SHP77 treated with DMSO at 0.1 percent for 48 hours (cell line): ENCODE measurements around the gene PBRM1.

Experiments
- DNase-seq: peaks from one replicate; lab custom pipeline; 2025; lab: John Stamatoyannopoulos, UW

Gene PBRM1

DNA sequence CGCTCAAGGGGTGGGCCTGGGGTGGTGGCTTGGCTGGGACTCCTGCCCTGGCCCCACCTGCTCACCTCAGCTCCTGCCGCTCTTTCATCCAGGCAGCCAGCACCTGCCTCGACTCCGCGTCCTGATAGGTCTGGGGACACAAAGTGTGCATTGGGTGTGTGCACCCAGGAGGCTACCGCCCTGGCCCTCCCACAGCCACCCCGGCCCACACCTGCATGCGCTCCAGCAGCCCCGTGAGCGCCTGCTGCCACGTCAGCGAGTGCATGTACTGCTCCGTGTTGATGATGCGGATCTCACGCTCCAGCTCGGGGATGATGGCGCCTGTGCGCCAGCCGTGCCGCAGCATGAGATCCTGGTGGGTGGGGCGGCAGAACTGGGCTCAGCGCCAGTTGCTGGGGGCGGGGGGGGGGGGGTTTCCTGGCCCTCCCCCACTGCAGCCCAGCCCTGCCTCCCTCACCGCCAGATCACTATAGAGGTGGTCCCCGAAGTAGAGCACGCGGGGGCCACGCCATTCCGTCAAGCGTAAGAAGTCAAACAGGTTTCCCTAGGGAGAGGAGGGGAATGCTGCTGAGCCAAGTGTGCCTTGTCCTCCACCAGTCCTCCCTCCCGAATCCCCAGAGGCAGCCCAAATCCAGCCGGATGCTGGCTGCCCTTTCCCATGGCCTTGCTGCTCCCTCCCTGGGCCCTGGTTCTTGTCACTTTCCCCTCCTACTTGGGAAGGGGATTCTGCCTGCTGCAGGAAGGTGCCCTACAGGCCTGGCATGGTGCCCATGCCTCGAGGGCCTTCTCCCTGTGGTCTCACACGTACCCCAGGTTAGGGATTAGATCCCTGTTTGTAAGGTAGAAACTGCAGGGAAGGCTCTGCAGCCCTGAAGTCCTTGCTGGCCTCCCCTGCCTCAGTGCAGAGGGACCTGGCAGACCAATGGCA, 160.7 kb downstream of the PBRM1 start:
- DNase-seq: no peak

GRCh38 chr3:52524258-52524751, 161.4 kb downstream of the PBRM1 start:
- DNase-seq: no peak

GRCh38 chr3:52523386-52524257, 162.1 kb downstream of the PBRM1 start:
- DNase-seq: no peak

- no peak for DNase-seq
Observed at GRCh38 chr3:52522651-52523251, 163.0 kb downstream of the PBRM1 start.

DNA sequence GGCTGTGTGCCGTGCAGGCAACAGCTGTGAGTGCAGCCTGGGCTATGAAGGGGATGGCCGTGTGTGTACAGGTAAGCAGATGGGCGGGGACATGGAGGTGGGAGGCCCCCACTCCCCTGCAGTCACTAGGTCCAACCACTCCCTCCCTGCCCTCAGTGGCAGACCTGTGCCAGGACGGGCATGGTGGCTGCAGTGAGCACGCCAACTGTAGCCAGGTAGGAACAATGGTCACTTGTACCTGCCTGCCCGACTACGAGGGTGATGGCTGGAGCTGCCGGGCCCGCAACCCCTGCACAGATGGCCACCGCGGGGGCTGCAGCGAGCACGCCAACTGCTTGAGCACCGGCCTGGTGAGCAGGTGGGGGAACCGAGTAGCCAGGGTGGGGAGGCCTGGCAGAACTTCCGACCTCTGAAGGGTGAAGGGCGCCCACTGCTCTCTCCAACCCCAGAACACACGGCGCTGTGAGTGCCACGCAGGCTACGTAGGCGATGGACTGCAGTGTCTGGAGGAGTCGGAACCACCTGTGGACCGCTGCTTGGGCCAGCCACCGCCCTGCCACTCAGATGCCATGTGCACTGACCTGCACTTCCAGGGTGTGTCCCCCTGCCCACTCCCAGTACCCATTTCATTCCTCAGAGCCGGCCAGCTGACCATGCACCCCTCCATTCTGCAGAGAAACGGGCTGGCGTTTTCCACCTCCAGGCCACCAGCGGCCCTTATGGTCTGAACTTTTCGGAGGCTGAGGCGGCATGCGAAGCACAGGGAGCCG, 163.6 kb downstream of the PBRM1 start:
- DNase-seq: no peak

DNA sequence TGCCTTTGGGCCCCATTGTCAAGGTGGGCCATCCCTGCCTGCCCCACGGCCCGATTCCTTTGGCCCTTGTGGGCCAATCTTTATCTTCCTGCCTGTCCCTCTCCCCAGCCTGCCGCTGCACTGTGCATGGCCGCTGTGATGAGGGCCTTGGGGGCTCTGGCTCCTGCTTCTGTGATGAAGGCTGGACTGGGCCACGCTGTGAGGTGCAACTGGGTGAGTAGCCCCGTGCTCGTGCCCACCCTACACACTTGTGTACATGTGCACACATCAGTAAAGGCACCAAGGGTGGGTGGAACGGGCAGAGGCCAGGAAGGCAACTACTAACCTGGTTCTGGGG, 164.3 kb downstream of the PBRM1 start:
- no peak for DNase-seq

- DNase-seq: no peak
Observed at GRCh38 chr3:52520716-52521487, 164.8 kb downstream of the PBRM1 start.

DNA sequence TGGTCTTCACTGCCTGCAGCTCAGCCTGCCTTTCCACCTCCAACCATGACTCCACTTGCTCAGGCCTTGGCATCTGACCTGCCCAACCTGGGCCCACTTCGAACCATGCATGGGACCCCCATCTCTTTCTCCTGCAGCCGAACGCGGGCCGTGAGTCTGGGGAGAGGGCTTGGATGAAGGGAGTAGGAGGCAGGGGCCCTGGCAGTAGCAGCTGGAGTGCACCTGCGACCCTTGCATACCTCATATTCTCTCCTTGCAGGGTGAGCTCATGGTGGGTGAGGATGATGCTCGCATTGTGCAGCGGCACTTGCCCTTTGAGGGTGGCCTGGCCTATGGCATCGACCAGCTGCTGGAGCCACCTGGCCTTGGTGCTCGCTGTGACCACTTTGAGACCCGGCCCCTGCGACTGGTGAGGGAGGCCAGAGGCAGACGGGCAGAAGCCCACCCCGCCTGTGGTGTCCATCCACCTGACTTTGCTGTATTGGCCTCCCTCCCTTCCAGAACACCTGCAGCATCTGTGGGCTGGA, 165.5 kb downstream of the PBRM1 start:
- DNase-seq: no peak

GRCh38 chr3:52519445-52520140, 166.1 kb downstream of the PBRM1 start:
- DNase-seq: no peak

DNA sequence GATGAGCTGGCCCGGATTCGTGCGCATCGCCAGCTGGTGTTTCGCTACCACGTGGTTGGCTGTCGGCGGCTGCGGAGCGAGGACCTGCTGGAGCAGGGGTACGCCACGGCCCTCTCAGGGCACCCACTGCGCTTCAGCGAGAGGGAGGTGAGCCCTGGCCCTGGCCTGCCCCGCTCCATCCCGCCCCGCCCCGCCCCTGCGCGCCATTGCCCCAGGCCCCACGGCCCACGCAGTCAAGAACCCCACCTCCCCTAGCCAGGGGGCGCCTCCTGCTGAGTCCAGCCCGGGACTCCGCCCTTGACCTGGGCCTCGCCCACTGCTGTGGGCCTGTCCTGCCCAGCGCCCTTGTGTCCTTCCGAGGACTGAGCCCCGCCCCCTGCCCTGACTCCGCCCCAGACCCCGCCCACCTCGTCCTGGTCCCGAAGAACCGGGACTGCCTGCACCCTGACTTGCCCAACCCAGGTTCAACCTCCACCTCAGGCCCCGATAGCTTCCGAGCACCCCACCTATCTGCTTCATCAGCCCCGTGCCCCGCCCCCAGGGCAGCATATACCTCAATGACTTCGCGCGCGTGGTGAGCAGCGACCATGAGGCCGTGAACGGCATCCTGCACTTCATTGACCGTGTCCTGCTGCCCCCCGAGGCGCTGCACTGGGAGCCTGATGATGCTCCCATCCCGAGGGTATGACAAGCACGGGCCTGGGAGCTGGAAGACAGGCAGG, 166.8 kb downstream of the PBRM1 start:
- DNase-seq: no peak

DNA sequence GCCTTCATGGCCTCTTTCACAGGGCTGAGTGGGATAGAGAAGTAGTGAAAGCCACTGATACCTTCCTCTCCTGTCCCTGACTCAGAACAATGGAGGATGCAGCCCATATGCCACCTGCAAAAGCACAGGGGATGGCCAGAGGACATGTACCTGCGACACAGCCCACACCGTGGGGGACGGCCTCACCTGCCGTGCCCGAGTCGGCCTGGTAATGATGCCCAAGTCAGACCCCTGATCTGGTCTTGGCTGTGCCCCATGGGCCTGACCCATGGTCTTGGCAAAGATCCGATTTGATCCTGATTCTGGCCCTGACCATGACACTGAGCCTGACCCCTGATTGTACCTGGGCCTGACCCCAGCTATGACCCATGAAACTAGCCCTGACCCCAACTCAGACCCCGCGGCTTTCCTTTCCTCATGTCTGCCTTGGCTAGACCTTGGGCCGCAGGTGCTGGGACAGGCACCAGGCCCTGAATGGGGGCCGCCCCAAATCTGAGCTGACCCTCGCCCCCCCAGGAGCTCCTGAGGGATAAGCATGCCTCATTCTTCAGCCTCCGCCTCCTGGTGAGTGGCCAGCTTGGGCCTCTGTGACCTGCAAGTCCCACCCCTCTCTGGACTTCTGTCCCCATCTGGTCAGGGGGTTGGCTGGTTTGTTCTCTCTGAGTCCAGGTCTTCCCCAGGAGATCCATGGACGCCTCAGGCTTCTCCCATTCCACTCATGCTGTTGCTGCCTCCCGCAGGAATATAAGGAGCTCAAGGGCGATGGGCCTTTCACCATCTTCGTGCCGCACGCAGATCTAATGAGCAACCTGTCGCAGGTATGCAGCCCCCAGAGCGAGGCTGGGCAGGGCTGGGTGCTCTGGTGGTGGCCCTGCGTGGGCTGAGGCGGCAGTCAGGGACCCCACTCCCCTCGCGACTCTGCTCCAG, 167.7 kb downstream of the PBRM1 start:
- no peak for DNase-seq

- no peak for DNase-seq
Observed at GRCh38 chr3:52516509-52517195, 169.1 kb downstream of the PBRM1 start.

DNA sequence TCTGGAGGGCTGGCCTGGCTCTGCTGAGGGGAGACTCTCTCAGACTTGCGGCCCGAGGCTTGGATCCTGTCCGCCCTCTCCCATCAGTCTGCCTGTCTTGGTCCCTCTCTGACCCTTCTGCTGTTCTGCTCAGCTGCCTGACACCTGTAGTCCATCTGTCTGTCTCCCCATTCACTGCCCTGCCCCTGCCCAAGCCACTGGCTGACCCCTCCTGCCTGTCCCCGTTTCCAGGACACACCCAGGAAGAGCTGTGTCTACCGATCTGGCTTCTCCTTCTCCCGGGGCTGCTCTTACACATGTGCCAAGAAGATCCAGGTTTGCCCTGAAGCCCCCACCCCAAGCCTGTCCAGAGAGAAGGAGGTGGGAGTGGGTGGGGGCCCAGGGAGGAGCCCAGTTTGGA, 170.5 kb downstream of the PBRM1 start:
- DNase-seq: no peak

DNA sequence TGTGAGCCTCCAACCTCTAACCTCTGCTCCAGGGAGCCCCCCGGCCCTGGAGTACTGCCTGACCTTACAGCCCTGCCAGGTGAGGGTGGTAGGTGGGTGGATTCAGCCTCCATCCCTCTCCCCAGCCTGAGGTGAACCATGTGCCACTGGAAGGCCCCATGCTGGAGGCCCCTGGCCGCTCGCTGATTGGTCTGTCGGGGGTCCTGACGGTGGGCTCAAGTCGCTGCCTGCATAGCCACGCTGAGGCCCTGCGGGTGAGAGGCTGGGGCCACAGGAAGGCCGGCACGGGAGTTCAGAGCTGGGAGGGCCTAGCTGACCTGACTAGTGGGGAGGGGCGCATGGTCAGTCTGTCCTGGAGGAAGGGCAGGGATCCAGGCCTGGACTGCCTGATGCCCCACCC, 171.1 kb downstream of the PBRM1 start:
- no peak for DNase-seq

GRCh38 chr3:52513281-52513680, 172.4 kb downstream of the PBRM1 start:
- no peak for DNase-seq

DNA sequence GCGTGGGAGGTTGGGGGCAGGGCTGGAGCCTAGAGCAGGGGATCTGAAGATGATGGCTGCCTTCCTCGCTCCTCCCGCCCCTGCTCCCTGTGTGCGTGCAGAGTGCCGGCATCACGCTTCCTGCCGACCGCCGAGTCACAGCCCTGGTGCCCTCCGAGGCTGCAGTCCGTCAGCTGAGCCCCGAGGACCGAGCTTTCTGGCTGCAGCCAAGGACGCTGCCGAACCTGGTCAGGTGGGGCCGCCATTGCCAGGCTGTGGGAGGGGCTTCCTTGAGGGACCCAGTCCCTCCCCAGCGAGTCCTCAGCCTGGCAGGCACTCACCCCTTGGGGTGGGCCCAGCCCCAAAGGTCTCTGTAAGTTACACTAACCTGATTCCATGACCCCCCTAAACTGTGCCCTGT, 173.0 kb downstream of the PBRM1 start:
- no peak for DNase-seq

DNA sequence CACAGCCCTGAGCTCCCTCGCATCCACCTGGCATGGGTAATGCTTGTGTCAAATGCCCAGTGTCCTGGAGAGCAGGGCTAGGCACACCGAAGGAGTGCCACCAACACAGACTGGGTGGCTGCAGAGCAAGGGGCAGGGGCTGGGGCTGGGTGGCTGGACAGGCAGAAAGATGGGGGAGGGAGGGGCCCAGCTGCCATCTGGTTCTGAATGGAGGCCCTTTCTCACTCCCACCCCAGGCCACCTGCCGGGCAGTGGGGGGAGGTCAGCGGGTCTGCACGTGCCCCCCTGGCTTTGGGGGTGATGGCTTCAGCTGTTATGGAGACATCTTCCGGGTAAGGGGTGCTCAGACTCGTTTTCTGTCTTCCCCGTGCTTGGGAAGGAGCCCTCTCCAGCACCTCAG, 173.6 kb downstream of the PBRM1 start:
- no peak for DNase-seq

GRCh38 chr3:52511509-52511908, 174.2 kb downstream of the PBRM1 start:
- no peak for DNase-seq
